ENCODE data around the gene TACC2.

DNA sequence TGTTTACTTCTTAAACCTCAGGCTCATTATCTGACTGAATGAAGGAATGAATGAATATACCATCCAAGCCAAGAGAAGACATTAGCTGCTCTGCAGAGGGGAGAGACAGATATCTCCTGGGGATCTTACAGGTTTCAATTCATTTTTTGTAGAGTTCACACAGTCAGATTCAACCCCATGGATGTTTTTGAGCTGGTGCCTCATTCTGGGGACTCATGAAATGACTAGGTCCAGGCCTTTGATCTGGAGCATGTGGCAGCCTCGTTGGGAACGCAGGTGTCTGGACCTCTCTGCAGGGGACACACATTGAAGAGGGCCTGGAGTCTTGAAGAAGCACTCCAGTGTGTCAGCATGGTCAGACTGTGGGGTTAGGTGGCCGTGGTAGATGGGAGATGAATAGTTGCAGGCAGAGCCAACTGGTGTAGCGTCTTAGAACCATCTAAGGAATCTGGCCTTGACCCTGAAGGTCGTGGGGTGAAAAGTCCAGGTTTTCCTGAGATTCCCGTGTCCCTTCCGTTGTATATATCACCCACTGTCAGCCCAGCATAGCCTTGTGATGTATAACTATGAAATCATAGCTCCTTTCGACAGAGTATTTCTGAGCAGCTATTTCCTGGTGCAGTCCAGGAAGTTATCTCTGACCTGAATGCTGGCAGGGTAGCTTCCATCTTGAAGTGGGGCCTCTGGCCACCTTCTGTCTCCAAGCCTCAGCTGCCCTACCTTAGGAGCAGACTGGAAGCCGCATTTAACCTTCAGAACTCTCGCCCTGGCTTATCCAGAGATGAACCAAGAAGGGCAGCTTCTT lies 304.4 kb downstream of the TACC2 start:
- TF ChIP-seq EZH2phosphoT487 (IDR thresholded peaks at IDR 0.05; ENCODE audit: unreplicated experiment): no peak
- TF ChIP-seq, protein P1, sequence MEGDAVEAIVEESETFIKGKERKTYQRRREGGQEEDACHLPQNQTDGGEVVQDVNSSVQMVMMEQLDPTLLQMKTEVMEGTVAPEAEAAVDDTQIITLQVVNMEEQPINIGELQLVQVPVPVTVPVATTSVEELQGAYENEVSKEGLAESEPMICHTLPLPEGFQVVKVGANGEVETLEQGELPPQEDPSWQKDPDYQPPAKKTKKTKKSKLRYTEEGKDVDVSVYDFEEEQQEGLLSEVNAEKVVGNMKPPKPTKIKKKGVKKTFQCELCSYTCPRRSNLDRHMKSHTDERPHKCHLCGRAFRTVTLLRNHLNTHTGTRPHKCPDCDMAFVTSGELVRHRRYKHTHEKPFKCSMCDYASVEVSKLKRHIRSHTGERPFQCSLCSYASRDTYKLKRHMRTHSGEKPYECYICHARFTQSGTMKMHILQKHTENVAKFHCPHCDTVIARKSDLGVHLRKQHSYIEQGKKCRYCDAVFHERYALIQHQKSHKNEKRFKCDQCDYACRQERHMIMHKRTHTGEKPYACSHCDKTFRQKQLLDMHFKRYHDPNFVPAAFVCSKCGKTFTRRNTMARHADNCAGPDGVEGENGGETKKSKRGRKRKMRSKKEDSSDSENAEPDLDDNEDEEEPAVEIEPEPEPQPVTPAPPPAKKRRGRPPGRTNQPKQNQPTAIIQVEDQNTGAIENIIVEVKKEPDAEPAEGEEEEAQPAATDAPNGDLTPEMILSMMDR (conservative IDR thresholded peaks at IDR 0.05; ENCODE audit: low read depth in 2 of 2): no peak
- no peak for TF ChIP-seq CREB1 (CRISPR knock-in tag; IDR thresholded peaks at IDR 0.05; ENCODE audit: low read depth)
- TF ChIP-seq POLR2AphosphoS5 (IDR thresholded peaks at IDR 0.05; ENCODE audit: low read depth): no peak
- TF ChIP-seq, protein P2, sequence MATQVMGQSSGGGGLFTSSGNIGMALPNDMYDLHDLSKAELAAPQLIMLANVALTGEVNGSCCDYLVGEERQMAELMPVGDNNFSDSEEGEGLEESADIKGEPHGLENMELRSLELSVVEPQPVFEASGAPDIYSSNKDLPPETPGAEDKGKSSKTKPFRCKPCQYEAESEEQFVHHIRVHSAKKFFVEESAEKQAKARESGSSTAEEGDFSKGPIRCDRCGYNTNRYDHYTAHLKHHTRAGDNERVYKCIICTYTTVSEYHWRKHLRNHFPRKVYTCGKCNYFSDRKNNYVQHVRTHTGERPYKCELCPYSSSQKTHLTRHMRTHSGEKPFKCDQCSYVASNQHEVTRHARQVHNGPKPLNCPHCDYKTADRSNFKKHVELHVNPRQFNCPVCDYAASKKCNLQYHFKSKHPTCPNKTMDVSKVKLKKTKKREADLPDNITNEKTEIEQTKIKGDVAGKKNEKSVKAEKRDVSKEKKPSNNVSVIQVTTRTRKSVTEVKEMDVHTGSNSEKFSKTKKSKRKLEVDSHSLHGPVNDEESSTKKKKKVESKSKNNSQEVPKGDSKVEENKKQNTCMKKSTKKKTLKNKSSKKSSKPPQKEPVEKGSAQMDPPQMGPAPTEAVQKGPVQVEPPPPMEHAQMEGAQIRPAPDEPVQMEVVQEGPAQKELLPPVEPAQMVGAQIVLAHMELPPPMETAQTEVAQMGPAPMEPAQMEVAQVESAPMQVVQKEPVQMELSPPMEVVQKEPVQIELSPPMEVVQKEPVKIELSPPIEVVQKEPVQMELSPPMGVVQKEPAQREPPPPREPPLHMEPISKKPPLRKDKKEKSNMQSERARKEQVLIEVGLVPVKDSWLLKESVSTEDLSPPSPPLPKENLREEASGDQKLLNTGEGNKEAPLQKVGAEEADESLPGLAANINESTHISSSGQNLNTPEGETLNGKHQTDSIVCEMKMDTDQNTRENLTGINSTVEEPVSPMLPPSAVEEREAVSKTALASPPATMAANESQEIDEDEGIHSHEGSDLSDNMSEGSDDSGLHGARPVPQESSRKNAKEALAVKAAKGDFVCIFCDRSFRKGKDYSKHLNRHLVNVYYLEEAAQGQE (IDR thresholded peaks at IDR 0.05; ENCODE audit: unreplicated experiment): no peak
- TF ChIP-seq, protein P3, sequence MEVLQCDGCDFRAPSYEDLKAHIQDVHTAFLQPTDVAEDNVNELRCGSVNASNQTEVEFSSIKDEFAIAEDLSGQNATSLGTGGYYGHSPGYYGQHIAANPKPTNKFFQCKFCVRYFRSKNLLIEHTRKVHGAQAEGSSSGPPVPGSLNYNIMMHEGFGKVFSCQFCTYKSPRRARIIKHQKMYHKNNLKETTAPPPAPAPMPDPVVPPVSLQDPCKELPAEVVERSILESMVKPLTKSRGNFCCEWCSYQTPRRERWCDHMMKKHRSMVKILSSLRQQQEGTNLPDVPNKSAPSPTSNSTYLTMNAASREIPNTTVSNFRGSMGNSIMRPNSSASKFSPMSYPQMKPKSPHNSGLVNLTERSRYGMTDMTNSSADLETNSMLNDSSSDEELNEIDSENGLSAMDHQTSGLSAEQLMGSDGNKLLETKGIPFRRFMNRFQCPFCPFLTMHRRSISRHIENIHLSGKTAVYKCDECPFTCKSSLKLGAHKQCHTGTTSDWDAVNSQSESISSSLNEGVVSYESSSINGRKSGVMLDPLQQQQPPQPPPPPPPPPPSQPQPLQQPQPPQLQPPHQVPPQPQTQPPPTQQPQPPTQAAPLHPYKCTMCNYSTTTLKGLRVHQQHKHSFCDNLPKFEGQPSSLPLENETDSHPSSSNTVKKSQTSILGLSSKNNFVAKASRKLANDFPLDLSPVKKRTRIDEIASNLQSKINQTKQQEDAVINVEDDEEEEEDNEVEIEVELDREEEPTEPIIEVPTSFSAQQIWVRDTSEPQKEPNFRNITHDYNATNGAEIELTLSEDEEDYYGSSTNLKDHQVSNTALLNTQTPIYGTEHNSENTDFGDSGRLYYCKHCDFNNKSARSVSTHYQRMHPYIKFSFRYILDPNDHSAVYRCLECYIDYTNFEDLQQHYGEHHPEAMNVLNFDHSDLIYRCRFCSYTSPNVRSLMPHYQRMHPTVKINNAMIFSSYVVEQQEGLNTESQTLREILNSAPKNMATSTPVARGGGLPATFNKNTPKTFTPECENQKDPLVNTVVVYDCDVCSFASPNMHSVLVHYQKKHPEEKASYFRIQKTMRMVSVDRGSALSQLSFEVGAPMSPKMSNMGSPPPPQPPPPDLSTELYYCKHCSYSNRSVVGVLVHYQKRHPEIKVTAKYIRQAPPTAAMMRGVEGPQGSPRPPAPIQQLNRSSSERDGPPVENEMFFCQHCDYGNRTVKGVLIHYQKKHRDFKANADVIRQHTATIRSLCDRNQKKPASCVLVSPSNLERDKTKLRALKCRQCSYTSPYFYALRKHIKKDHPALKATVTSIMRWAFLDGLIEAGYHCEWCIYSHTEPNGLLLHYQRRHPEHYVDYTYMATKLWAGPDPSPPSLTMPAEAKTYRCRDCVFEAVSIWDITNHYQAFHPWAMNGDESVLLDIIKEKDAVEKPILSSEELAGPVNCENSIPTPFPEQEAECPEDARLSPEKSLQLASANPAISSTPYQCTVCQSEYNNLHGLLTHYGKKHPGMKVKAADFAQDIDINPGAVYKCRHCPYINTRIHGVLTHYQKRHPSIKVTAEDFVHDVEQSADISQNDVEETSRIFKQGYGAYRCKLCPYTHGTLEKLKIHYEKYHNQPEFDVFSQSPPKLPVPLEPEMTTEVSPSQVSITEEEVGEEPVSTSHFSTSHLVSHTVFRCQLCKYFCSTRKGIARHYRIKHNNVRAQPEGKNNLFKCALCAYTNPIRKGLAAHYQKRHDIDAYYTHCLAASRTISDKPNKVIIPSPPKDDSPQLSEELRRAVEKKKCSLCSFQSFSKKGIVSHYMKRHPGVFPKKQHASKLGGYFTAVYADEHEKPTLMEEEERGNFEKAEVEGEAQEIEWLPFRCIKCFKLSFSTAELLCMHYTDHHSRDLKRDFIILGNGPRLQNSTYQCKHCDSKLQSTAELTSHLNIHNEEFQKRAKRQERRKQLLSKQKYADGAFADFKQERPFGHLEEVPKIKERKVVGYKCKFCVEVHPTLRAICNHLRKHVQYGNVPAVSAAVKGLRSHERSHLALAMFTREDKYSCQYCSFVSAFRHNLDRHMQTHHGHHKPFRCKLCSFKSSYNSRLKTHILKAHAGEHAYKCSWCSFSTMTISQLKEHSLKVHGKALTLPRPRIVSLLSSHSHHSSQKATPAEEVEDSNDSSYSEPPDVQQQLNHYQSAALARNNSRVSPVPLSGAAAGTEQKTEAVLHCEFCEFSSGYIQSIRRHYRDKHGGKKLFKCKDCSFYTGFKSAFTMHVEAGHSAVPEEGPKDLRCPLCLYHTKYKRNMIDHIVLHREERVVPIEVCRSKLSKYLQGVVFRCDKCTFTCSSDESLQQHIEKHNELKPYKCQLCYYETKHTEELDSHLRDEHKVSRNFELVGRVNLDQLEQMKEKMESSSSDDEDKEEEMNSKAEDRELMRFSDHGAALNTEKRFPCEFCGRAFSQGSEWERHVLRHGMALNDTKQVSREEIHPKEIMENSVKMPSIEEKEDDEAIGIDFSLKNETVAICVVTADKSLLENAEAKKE (CRISPR knock-in tag; IDR thresholded peaks at IDR 0.05): no peak
- no peak for TF ChIP-seq EZH2 (IDR thresholded peaks at IDR 0.05; ENCODE audit: low read depth, unreplicated experiment)
- no peak for TF ChIP-seq ZNF331 (CRISPR knock-in tag; IDR thresholded peaks at IDR 0.05; ENCODE audit: low read depth)
- TF ChIP-seq ZNF114 (CRISPR knock-in tag; IDR thresholded peaks at IDR 0.05): no peak
